ENCODE data around the gene SLC7A4. TPM values are rescaled to one million over a fixed set of nuclear protein-coding genes. Genes with fewer than 3 reads are reported as not detected.

The SLC7A4 gene
- total and polyA plus RNA-seq, 2 of the 8 experiments (the other 6 are each of a cell fraction or from before 2014, with no cell fraction given): 0.92 TPM; not detected in 1

GRCh38 chr22:21043860-21044535 lies 11.6 kb upstream of the SLC7A4 start:
- no peak overlapping the region for H3K4ac ChIP-seq (replicated peaks; ENCODE audit: insufficient read length, low read depth, low read length)
- no peak overlapping the region for H2AFZ ChIP-seq (ENCODE audit: low read length)
- no peak overlapping the region for H3K18ac ChIP-seq (ENCODE audit: extremely low read depth, low read length)
- no peak overlapping the region for H2BK15ac ChIP-seq (ENCODE audit: low read length)
- H3K9me3 ChIP-seq (ENCODE audit: insufficient read depth in 2 of 2, low read depth in 1 of 2, low read length in 1 of 2): no peaks in the 10 kb centered on the region
- WGBS, 2 experiments (ENCODE audit: extremely low coverage in 1 of 2, insufficient coverage in 1 of 2, insufficient read length in 1 of 2, insufficient replicate concordance in 2 of 2, low coverage in 1 of 2, low lambda C conversion rate in 2 of 2, missing lambda C conversion rate in 1 of 2): 88% methylated on average over 15 of the region's 15 CpGs; no CpG with 5 or more reads in 1 of the 2 experiments
- H3K27me3 ChIP-seq (replicated peaks in 1 of 4; ENCODE audit: control insufficient read depth in 3 of 4, extremely low read depth in 1 of 4, insufficient read depth in 3 of 4, low read length in 3 of 4): peaks cover 0 to 7% (median 2%) of the 10 kb centered on the region in 4 experiments; a peak in 3 of 7 replicates
- H2BK20ac ChIP-seq (ENCODE audit: low read length): no peak overlapping the region
- no peak overlapping the region for H2AK5ac ChIP-seq (ENCODE audit: low read depth, low read length)
- H3K23me2 ChIP-seq (ENCODE audit: low read depth, low read length): peaks cover 6% of the 10 kb centered on the region; the same call in 1 of the 2 replicates
- H2BK120ac ChIP-seq (replicated peaks; ENCODE audit: low read depth, low read length): no peak overlapping the region
- no peak overlapping the region for H3K9ac ChIP-seq (replicated peaks in 1 of 4; ENCODE audit: extremely low read depth in 1 of 4, low read depth in 3 of 4, low read length in 3 of 4)
- H3K23ac ChIP-seq (ENCODE audit: insufficient read length): no peak overlapping the region
- no peaks in the 10 kb centered on the region for H3K79me2 ChIP-seq (ENCODE audit: control insufficient read depth in 1 of 2, insufficient read depth in 2 of 2, low read length in 2 of 2)
- H3K14ac ChIP-seq (ENCODE audit: insufficient read length): no peak overlapping the region
- H2BK12ac ChIP-seq (ENCODE audit: low read depth, low read length): no peak overlapping the region
- ChIA-PET POLR2A (ENCODE audit: partially characterized antibody) (interaction anchor here (0.7 to 1.8 kb wide), 2 partner anchors 21 to 45 kb away, joined by 3 to 5 read pairs; no protein-coding TSS in a partner anchor), CTCF (ENCODE audit: partially characterized antibody) (interaction anchor here (0.8 to 3.9 kb wide), 7 partner anchors 10 to 62 kb away, joined by 3 to 18 read pairs (median 4); partner anchors contain the start of gene LZTR1)
- H3K4me3 ChIP-seq (ENCODE audit: extremely low read depth in 1 of 4, insufficient read depth in 2 of 4, low read depth in 3 of 4, low read length in 4 of 4): no peak overlapping the region
- H3K56ac ChIP-seq (replicated peaks; ENCODE audit: insufficient read length, low read depth, low read length): no peak overlapping the region
- H3K36me3 ChIP-seq (ENCODE audit: control insufficient read depth in 2 of 4, insufficient read depth in 4 of 4, low read length in 3 of 4): no peaks in the 10 kb centered on the region
- H3K27ac ChIP-seq (ENCODE audit: low read depth, low read length): no peak overlapping the region
- H3K4me1 ChIP-seq (replicated peaks in 1 of 4; ENCODE audit: control insufficient read depth in 3 of 4, insufficient read depth in 4 of 4, low read length in 3 of 4): peaks cover 0 to 10% (median 0%) of the 10 kb centered on the region in 4 experiments; a peak in 2 of 7 replicates
- no peak overlapping the region for H3K4me2 ChIP-seq (ENCODE audit: insufficient read depth in 1 of 2, low read depth in 2 of 2, low read length in 2 of 2)
- FAIRE-seq: no peak
- no peak overlapping the region for H4K8ac ChIP-seq (ENCODE audit: extremely low read depth, insufficient read depth, low read length)
- no peak overlapping the region for H4K5ac ChIP-seq (ENCODE audit: insufficient read length, low read depth, low read length)
- H3K79me1 ChIP-seq (ENCODE audit: low read depth, low read length): no peaks in the 10 kb centered on the region
- H2BK5ac ChIP-seq (ENCODE audit: low read depth, low read length): no peak overlapping the region
- no peaks in the 10 kb centered on the region for H4K20me1 ChIP-seq (replicated peaks in 1 of 2; ENCODE audit: control insufficient read depth in 1 of 2, insufficient read depth in 2 of 2, low read length in 2 of 2)
- no peak for DNase-seq (ENCODE audit: low read depth in 1 of 2, low spot score in 2 of 2)
- H4K91ac ChIP-seq (replicated peaks; ENCODE audit: insufficient read length, low read length): no peak overlapping the region
- TF ChIP-seq SIN3A (conservative IDR thresholded peaks at IDR 0.05 in 1 of 2, IDR thresholded peaks at IDR 0.05 in 1 of 2; ENCODE audit: low read depth in 1 of 2, low read length in 2 of 2): no peak

Data from H1 (cell line).